ENCODE results near the gene DYNC1H1.

- TF ChIP-seq EZH2phosphoT487 (IDR thresholded peaks at IDR 0.05; ENCODE audit: borderline replicate concordance, low read length) (no peak), EZH2 (IDR thresholded peaks at IDR 0.05; ENCODE audit: low read length, unreplicated experiment) (no peak)
- TF ChIP-seq, protein P1, sequence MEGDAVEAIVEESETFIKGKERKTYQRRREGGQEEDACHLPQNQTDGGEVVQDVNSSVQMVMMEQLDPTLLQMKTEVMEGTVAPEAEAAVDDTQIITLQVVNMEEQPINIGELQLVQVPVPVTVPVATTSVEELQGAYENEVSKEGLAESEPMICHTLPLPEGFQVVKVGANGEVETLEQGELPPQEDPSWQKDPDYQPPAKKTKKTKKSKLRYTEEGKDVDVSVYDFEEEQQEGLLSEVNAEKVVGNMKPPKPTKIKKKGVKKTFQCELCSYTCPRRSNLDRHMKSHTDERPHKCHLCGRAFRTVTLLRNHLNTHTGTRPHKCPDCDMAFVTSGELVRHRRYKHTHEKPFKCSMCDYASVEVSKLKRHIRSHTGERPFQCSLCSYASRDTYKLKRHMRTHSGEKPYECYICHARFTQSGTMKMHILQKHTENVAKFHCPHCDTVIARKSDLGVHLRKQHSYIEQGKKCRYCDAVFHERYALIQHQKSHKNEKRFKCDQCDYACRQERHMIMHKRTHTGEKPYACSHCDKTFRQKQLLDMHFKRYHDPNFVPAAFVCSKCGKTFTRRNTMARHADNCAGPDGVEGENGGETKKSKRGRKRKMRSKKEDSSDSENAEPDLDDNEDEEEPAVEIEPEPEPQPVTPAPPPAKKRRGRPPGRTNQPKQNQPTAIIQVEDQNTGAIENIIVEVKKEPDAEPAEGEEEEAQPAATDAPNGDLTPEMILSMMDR (conservative IDR thresholded peaks at IDR 0.05; ENCODE audit: low read depth, low read length): no peak
Measured at GRCh38 chr14:102097441-102098135, 133.2 kb downstream of the DYNC1H1 start.
